ENCODE measurements around the gene DHPS. TPM values are rescaled to one million over a fixed set of nuclear protein-coding genes. Genes with fewer than 3 reads are reported as not detected.
"Not testable (repeated sequence)": the region's sequence is repeated elsewhere in the genome, so short reads cannot be mapped to it uniquely, and the experiment has no call there.

Gene DHPS
- total and polyA plus RNA-seq, 9 donors = 63.7 to 147 (median 89.7) TPM

GRCh38 chr19:12726988-12727316, 45.3 kb upstream of the DHPS start:
- intact Hi-C loops (cut with DNase I) = no loop called here
- H3K36me3 ChIP-seq = no peaks in the 10 kb centered on the region
- peaks cover 4% of the 10 kb centered on the region for H3K4me1 ChIP-seq (ENCODE audit: insufficient read depth)
- no peak for DNase-seq
- H3K4me3 ChIP-seq = no peak overlapping the region
- 91 to 96% (median 94%) methylated on average over 2 of the region's 2 CpGs for WGBS, 3 donors
- no peak overlapping the region for H3K27ac ChIP-seq
- TF ChIP-seq POLR2A (IDR thresholded peaks at IDR 0.05) (no peak), CTCF (IDR thresholded peaks at IDR 0.05) (no peak), EP300 (IDR thresholded peaks at IDR 0.05) (no peak)
- H3K9me3 ChIP-seq = no peaks in the 10 kb centered on the region
- H3K27me3 ChIP-seq = no peaks in the 10 kb centered on the region

GRCh38 chr19:12725612-12726011, 43.9 kb upstream of the DHPS start:
- H3K27ac ChIP-seq; H3K36me3 ChIP-seq; H3K4me3 ChIP-seq; DNase-seq; H3K9me3 ChIP-seq; H3K4me1 ChIP-seq (ENCODE audit: insufficient read depth); H3K27me3 ChIP-seq; intact Hi-C loops (cut with DNase I): not testable (repeated sequence)
- 89 to 91% (median 90%) methylated on average over 10 of the region's 10 CpGs for WGBS, 3 donors

- peak within 1 kb of the TSS; percentile 78 for H3K4me3 ChIP-seq
Measured at GRCh38 chr19:12723641-12724426, 42.2 kb upstream of the DHPS start, which contains the start of gene TNPO2. TSS of gene TNPO2 (minus strand) at chr19:12723932. CDS start at chr19:12720977, 2,955 bp downstream.

GRCh38 chr19:12723381-12723640, 41.6 kb upstream of the DHPS start:
- 0 to 1% (median 0%) methylated on average over 7 of the region's 7 CpGs for WGBS, 3 donors
- Histone ChIP-seq H3K27ac (peak overlapping the region in 1 of 2 donors; percentile 91), H3K9me3 (no peaks in the 10 kb centered on the region), H3K4me1 (ENCODE audit: insufficient read depth) (peaks cover 8% of the 10 kb centered on the region), H3K4me3 (peak overlapping the region; percentile 78), H3K27me3 (no peaks in the 10 kb centered on the region), H3K36me3 (no peaks in the 10 kb centered on the region)
- TF ChIP-seq EP300 (IDR thresholded peaks at IDR 0.05) = no peak
- intact Hi-C loops (cut with DNase I) = no loop called here
- DNase-seq = no peak

More at GRCh38 chr19:12723641-12724426, 42.2 kb upstream of the DHPS start, which contains the start of gene TNPO2:
- Histone ChIP-seq H3K9me3 (no peaks in the 10 kb centered on the region), H3K27me3 (no peaks in the 10 kb centered on the region), H3K4me1 (ENCODE audit: insufficient read depth) (peaks cover 8% of the 10 kb centered on the region), H3K27ac (peak within 1 kb of the TSS; percentile 91 to 99), H3K36me3 (no peaks in the 10 kb centered on the region)
- intact Hi-C loops (cut with DNase I) = no loop called here
- peak; percentile 49 to 71 (median 58) for DNase-seq
- TF ChIP-seq CTCF (IDR thresholded peaks at IDR 0.05) = no peak
- TF ChIP-seq EP300 (IDR thresholded peaks at IDR 0.05) = no peak
- no peak for TF ChIP-seq POLR2A (IDR thresholded peaks at IDR 0.05)
- 1 to 2% (median 1%) methylated on average over 28 of the region's 28 CpGs for WGBS, 3 donors

- no peaks in the 10 kb centered on the region for H3K36me3 ChIP-seq
- no peaks in the 10 kb centered on the region for H3K9me3 ChIP-seq
- peak; percentile 92 to 98 (median 96) for DNase-seq
- H3K4me1 ChIP-seq (ENCODE audit: insufficient read depth) = peaks cover 8% of the 10 kb centered on the region
- no peaks in the 10 kb centered on the region for H3K27me3 ChIP-seq
- TF ChIP-seq CTCF (IDR thresholded peaks at IDR 0.05) = no peak
- peak; percentile 30 for TF ChIP-seq POLR2A (IDR thresholded peaks at IDR 0.05)
- peak overlapping the region; percentile 91 to 99 for H3K27ac ChIP-seq
- intact Hi-C loops (cut with DNase I) = no loop called here
- 0 to 1% (median 1%) methylated on average over 32 of the region's 32 CpGs for WGBS, 3 donors
- peak overlapping the region; percentile 78 for H3K4me3 ChIP-seq
Measured at GRCh38 chr19:12722566-12723380, 41.1 kb upstream of the DHPS start.
